ENCODE results near the gene ATG9B. TPM values are rescaled to one million over a fixed set of nuclear protein-coding genes. Genes with fewer than 3 reads are reported as not detected.

ATG9B gene
- total RNA-seq, 1 donor from 2014 or later, result under 0.01 TPM

DNA sequence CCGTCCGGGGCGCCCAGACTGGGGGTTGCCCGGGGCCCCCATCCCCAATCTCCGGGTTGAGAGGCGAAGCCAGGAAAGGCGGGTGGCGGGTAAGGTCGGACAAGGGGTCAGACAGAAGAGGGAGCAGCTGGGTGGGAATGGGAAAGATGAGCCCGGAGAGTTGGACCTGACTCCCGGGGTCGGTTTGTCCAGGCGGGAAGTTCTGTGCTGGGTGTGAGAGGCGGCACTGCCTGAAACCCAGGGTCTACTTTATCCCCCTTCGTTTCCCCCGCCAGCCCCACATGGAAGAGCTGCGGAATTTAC lies 35.8 kb upstream of the ATG9B start:
- DNase-seq (ENCODE audit: low read depth), result no peak
- Histone ChIP-seq H3K27me3 (ENCODE audit: control insufficient read depth, insufficient read depth, low read length) (no peaks in the 10 kb centered on the region), H3K4me3 (ENCODE audit: low read depth, low read length) (peak overlapping the region; percentile 48), H3K36me3 (ENCODE audit: control insufficient read depth, insufficient read depth, low read length) (peaks cover 8% of the 10 kb centered on the region)
- TF ChIP-seq, protein P1, sequence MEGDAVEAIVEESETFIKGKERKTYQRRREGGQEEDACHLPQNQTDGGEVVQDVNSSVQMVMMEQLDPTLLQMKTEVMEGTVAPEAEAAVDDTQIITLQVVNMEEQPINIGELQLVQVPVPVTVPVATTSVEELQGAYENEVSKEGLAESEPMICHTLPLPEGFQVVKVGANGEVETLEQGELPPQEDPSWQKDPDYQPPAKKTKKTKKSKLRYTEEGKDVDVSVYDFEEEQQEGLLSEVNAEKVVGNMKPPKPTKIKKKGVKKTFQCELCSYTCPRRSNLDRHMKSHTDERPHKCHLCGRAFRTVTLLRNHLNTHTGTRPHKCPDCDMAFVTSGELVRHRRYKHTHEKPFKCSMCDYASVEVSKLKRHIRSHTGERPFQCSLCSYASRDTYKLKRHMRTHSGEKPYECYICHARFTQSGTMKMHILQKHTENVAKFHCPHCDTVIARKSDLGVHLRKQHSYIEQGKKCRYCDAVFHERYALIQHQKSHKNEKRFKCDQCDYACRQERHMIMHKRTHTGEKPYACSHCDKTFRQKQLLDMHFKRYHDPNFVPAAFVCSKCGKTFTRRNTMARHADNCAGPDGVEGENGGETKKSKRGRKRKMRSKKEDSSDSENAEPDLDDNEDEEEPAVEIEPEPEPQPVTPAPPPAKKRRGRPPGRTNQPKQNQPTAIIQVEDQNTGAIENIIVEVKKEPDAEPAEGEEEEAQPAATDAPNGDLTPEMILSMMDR (IDR thresholded peaks at IDR 0.05; ENCODE audit: insufficient read depth, low read length, severe bottlenecking), result no peak
- no peak for FAIRE-seq

DNA sequence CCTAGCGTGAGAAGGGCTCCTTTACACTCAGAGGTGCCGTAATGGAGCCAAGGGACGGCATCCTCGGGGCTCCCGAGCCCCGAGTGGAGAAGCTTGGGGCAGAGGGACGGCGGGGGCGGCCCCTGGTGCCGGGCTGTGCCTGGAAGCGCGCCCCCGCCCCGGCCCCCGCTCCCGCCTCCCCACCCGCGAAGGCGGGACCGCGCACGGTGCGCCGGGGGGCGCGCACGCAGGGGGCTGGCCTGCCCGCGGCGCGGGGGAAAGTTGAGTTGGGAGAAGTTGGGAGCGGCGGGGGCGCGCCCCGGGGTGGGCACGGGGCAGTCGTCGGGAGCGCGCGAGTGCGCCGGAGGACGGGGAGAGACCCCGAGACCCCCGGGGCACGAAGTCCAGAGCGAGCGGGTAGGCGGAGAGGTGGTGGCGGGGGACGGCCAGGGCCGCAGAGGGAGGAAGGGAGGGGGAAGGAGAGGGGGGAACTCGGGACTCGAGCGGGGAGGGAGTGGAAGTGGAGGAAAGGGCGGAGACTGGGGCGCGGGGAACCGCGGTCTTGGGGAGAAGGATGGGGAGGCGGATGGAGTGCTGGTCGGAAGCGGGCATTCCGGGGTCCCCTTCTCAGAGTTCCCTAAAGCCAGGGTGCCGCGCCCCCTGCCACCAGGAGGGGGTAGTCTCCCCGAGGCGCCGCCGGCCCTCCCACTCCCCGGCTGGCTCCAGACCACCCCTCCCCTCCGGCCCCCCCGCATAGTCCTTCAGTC lies 35.2 kb upstream of the ATG9B start, which contains the start of gene SLC4A2:
Gene SLC4A2 (plus strand): TSS at position 223 of the 746 bp plus-strand sequence. CDS start 2,399 bp downstream, outside the sequence.
- H3K36me3 ChIP-seq (ENCODE audit: control insufficient read depth, insufficient read depth, low read length), result peaks cover 4% of the 10 kb centered on the region
- peak within 1 kb of the TSS; percentile 48 for H3K4me3 ChIP-seq (ENCODE audit: low read depth, low read length)
- no peak for FAIRE-seq
- no peak for DNase-seq (ENCODE audit: low read depth)
- TF ChIP-seq, protein P1 (IDR thresholded peaks at IDR 0.05; ENCODE audit: insufficient read depth, low read length, severe bottlenecking), result peak; percentile 50
- no peaks in the 10 kb centered on the region for H3K27me3 ChIP-seq (ENCODE audit: control insufficient read depth, insufficient read depth, low read length)

DNA sequence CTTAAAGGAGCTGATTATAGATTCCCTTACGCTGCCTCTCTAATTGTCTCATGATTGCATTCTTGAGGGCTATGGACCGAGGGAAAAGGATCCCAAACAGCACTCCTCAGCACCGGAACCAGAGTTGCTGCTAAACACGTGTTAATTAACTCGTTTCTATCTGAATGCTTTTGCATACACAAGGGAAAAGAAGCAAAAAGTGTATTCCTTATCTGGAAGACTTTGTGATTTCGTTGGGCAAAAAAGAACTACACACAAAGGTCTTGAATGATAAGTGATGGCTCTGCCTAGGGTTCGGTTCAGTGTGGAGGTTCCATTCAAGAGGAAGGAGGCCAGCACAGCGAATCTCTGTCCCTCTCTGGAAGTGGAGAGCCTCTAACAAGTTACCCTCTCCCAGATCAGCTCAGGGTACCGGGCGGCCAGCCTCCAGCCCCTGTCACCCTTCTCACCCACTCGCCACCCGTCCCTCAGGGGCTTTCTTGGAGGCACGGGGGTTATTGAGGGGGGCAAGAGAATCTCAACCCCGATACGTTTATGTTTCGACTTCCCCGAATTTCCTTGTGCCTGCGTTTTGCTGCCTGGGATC lies 34.6 kb upstream of the ATG9B start:
- TF ChIP-seq, protein P1 (IDR thresholded peaks at IDR 0.05; ENCODE audit: insufficient read depth, low read length, severe bottlenecking), result no peak
- DNase-seq (ENCODE audit: low read depth), result no peak
- no peak for FAIRE-seq
- H3K36me3 ChIP-seq (ENCODE audit: control insufficient read depth, insufficient read depth, low read length), result peaks cover 2% of the 10 kb centered on the region
- H3K27me3 ChIP-seq (ENCODE audit: control insufficient read depth, insufficient read depth, low read length), result no peaks in the 10 kb centered on the region
- H3K4me3 ChIP-seq (ENCODE audit: low read depth, low read length), result peak overlapping the region; percentile 48

DNA sequence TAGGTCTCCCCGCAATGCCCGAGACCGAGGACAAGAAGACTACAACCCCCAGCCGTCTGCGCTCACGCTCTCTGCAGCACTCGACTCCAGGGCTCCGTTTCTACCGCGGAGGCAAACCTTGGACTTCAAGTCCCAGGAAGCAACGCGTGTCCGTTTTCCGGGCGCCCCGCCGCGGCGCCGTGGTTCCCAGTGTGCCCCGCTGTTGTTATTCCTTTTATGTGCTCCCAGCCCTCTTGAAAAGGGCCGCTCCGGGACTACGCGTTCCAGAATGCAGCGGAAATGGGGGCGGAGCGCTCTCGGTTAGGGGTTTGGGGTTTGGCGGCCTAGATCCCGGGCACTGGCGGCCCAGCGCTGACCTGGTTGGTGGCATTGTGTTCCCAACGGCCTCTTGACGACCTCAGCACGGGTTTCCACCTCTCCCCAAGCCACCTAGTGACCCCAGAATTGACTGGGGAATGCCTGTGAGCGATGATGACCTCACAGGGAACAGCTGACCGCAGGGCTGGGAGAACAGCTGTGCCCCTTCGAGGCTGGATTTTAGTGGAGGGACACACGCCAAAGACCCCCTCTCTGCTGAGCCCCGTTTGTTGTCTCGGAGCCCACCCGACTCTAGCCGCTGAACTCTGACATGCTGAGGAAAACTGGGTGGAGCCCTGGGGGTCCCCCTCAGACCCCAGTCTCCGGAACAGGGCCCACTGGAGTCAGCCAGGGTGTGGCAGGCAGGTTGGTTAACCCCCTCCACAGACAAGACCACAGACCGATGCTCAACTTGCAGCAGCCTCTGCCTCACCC lies 33.9 kb upstream of the ATG9B start:
- H3K36me3 ChIP-seq (ENCODE audit: control insufficient read depth, insufficient read depth, low read length), result peaks cover 2% of the 10 kb centered on the region
- no peaks in the 10 kb centered on the region for H3K27me3 ChIP-seq (ENCODE audit: control insufficient read depth, insufficient read depth, low read length)
- DNase-seq (ENCODE audit: low read depth) (peak; percentile 99), FAIRE-seq (no peak)
- peak overlapping the region; percentile 48 for H3K4me3 ChIP-seq (ENCODE audit: low read depth, low read length)
- TF ChIP-seq, protein P1 (IDR thresholded peaks at IDR 0.05; ENCODE audit: insufficient read depth, low read length, severe bottlenecking), result no peak

DNA sequence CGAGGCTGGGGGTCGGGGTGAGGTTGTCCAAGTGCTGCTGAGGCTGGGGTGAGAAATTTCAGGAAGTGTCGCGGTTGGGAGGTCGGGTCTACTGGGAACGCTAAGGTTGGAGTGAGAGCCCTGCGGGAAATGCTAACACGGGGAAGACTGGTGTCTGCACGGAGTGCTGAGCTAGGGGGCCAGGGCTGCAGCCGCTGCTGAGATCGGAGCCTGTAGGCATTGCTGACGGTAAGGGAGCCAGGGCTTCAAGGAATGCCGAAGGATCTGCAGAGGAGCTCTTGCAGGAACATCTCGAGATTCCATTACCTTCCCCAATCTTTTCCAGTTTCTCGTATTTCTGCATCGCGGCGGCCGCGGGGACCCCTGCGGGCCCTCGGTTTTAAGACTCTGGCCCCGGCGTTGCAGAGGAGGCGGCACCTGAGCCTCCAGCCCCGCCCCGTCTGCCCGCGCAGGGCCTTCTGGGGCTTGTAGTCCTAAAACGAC lies 33.3 kb upstream of the ATG9B start, which contains the start of gene CDK5:
Gene CDK5 (minus strand): TSS at position 392 of the 483 bp plus-strand sequence. CDS start 49 bp downstream, at position 343.
- TF ChIP-seq, protein P1 (IDR thresholded peaks at IDR 0.05; ENCODE audit: insufficient read depth, low read length, severe bottlenecking), result no peak
- DNase-seq (ENCODE audit: low read depth), result no peak
- no peak for FAIRE-seq
- Histone ChIP-seq H3K36me3 (ENCODE audit: control insufficient read depth, insufficient read depth, low read length) (peaks cover 2% of the 10 kb centered on the region), H3K4me3 (ENCODE audit: low read depth, low read length) (peak within 1 kb of the TSS; percentile 48), H3K27me3 (ENCODE audit: control insufficient read depth, insufficient read depth, low read length) (no peaks in the 10 kb centered on the region)

Data from bronchial epithelial cell (primary cell).